Breast epithelium (tissue), 3 donors: ENCODE results near the gene HRH1.

Experiments
- POLR2AphosphoS5 ChIP-seq, 3 donors: sonication (generic); formaldehyde crosslinking; IDR thresholded peaks; one replicate each; pipeline ENCODE4 v1.6.1; 2017; ENCODE audit warnings: antibody characterized with exemption in 3 of 3
- TF ChIP-seq, protein P1 (sequence below), 3 donors: fragments of 450-650 bp; IDR thresholded peaks; one replicate each; pipeline ENCODE4 v1.5.1; 2016 to 2017; ENCODE audit warnings: antibody characterized with exemption in 3 of 3, mild to moderate bottlenecking in 3 of 3, moderate library complexity in 3 of 3

- TF ChIP-seq, protein P1, sequence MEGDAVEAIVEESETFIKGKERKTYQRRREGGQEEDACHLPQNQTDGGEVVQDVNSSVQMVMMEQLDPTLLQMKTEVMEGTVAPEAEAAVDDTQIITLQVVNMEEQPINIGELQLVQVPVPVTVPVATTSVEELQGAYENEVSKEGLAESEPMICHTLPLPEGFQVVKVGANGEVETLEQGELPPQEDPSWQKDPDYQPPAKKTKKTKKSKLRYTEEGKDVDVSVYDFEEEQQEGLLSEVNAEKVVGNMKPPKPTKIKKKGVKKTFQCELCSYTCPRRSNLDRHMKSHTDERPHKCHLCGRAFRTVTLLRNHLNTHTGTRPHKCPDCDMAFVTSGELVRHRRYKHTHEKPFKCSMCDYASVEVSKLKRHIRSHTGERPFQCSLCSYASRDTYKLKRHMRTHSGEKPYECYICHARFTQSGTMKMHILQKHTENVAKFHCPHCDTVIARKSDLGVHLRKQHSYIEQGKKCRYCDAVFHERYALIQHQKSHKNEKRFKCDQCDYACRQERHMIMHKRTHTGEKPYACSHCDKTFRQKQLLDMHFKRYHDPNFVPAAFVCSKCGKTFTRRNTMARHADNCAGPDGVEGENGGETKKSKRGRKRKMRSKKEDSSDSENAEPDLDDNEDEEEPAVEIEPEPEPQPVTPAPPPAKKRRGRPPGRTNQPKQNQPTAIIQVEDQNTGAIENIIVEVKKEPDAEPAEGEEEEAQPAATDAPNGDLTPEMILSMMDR (IDR thresholded peaks at IDR 0.05), result no peak
- no peak for TF ChIP-seq POLR2AphosphoS5 (IDR thresholded peaks at IDR 0.05)
Observed at GRCh38 chr3:11170052-11170770, 15.9 kb downstream of the HRH1 start.
